Mammary epithelial cell (primary cell): ENCODE results near the gene TRIM38.

Source experiments
- EZH2 ChIP-seq: IDR thresholded peaks from 2 replicates; pipeline ENCODE4 v1.6.1; 2012; ENCODE audit warnings: low read length, inconsistent platforms, borderline replicate concordance
- TF ChIP-seq, protein P1 (sequence below), 2 donors: IDR thresholded peaks in 1 of 2; conservative IDR thresholded peaks in 1 of 2; 2 replicates each; pipeline ENCODE4 v1.5.1; 2011 to 2012; ENCODE audit warnings: inconsistent platforms in 2 of 2, low read length in 2 of 2, mild to moderate bottlenecking in 2 of 2, control low read depth in 1 of 2, low read depth in 1 of 2; ENCODE audit not compliant: insufficient read depth in 1 of 2; ENCODE audit errors: extremely low read depth in 1 of 2

DNA sequence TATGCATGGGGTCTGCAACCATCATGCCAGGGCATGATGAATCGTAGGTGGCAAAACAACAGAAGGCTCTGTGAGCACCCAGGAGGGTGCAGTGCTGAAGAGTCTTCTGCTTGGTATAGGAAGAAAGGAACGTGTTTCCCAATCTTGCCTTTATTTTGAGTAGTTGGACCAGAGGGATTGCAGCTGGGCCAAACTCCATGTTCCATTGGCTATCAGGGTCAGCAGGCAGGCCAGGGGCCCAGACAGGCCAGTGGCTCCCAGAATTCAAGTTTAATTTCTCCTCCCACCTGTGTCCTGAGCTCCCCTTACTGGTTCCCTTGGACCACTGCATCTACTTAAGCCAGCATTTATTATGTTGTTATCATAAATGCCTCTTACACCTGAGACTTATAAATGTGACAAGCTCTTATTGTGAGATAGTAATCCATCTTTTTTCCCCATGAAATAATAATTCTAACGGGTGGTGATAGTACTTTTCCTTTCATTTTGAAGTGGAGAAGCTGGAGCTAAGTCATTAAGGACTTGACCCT, 918 bp upstream of the TRIM38 start:
- TF ChIP-seq, protein P1, sequence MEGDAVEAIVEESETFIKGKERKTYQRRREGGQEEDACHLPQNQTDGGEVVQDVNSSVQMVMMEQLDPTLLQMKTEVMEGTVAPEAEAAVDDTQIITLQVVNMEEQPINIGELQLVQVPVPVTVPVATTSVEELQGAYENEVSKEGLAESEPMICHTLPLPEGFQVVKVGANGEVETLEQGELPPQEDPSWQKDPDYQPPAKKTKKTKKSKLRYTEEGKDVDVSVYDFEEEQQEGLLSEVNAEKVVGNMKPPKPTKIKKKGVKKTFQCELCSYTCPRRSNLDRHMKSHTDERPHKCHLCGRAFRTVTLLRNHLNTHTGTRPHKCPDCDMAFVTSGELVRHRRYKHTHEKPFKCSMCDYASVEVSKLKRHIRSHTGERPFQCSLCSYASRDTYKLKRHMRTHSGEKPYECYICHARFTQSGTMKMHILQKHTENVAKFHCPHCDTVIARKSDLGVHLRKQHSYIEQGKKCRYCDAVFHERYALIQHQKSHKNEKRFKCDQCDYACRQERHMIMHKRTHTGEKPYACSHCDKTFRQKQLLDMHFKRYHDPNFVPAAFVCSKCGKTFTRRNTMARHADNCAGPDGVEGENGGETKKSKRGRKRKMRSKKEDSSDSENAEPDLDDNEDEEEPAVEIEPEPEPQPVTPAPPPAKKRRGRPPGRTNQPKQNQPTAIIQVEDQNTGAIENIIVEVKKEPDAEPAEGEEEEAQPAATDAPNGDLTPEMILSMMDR (conservative IDR thresholded peaks at IDR 0.05 in 1 of 2, IDR thresholded peaks at IDR 0.05 in 1 of 2; ENCODE audit: extremely low read depth in 1 of 2, insufficient read depth in 1 of 2, low read depth in 1 of 2, low read length in 2 of 2) = no peak
- TF ChIP-seq EZH2 = no peak
